DOHH2 (cell line): ENCODE data around the gene MYL12A.
A peak's percentile ranks its signal among the peaks of the same experiment; 100 is the strongest.
"Not testable (repeated sequence)": the region's sequence is repeated elsewhere in the genome, so short reads cannot be mapped to it uniquely, and the experiment has no call there.

Source experiments
- H3F3A ChIP-seq: fragments of 200-600 bp; sonication (generic), shearing (Covaris generic); 2 replicates; pipeline ENCODE4 v1.6.0; 2016; ENCODE audit warnings: antibody characterized with exemption, mild to moderate bottlenecking; ENCODE audit not compliant: control insufficient read depth, insufficient read depth
- H3K27ac ChIP-seq: fragments of 200-600 bp; sonication (generic); 2 replicates; pipeline ENCODE4 v1.5.1; 2014; ENCODE audit warnings: low read depth, mild to moderate bottlenecking, low read length, moderate library complexity
- H3K27me3 ChIP-seq: fragments of 200-600 bp; sonication (generic); 2 replicates; pipeline ENCODE4 v1.6.1; 2014; ENCODE audit warnings: mild to moderate bottlenecking, low read length, mixed read lengths; ENCODE audit not compliant: control insufficient read depth
- H3K36me3 ChIP-seq: fragments of 200-600 bp; sonication (generic); 2 replicates; pipeline ENCODE4 v1.6.1; 2014; ENCODE audit warnings: mild to moderate bottlenecking, low read length, moderate library complexity, mixed read lengths; ENCODE audit not compliant: control insufficient read depth
- H3K4me1 ChIP-seq: fragments of 200-600 bp; sonication (generic); 2 replicates; pipeline ENCODE4 v1.6.1; 2014; ENCODE audit warnings: mild to moderate bottlenecking, low read length, mixed read lengths; ENCODE audit not compliant: control insufficient read depth
- H3K4me2 ChIP-seq: fragments of 200-600 bp; sonication (generic); 2 replicates; pipeline ENCODE4 v1.6.0; 2014; ENCODE audit warnings: mild to moderate bottlenecking, low read length, moderate library complexity
- H3K4me3 ChIP-seq: fragments of 200-600 bp; sonication (generic); 2 replicates; pipeline ENCODE4 v1.5.1; 2014; ENCODE audit warnings: mild to moderate bottlenecking, low read length, mixed read lengths
- H3K79me2 ChIP-seq: fragments of 200-600 bp; sonication (generic); 2 replicates; pipeline ENCODE4 v1.6.1; 2014; ENCODE audit warnings: mild to moderate bottlenecking, low read length, mixed read lengths; ENCODE audit not compliant: control insufficient read depth
- H3K9me2 ChIP-seq: fragments of 200-600 bp; sonication (generic); replicated peaks from 2 replicates; pipeline ENCODE4 v1.6.1; 2014; ENCODE audit warnings: mild to moderate bottlenecking, low read length, mixed read lengths; ENCODE audit not compliant: control insufficient read depth
- H3K9me3 ChIP-seq: fragments of 200-600 bp; sonication (generic); 2 replicates; pipeline ENCODE4 v1.6.1; 2014; ENCODE audit warnings: antibody characterized with exemption, low read length, mixed read lengths; ENCODE audit not compliant: control insufficient read depth, insufficient read depth
- H4K20me1 ChIP-seq: fragments of 200-600 bp; sonication (generic); 2 replicates; pipeline ENCODE4 v1.6.0; 2014; ENCODE audit warnings: low read depth, mild to moderate bottlenecking, antibody characterized with exemption, low read length, moderate library complexity; ENCODE audit not compliant: control insufficient read depth, insufficient read depth
- EZH2phosphoT487 ChIP-seq: fragments of 200-600 bp; sonication (generic); IDR thresholded peaks from 2 replicates; pipeline ENCODE4 v1.6.1; 2017; ENCODE audit warnings: borderline replicate concordance, mild to moderate bottlenecking, antibody characterized with exemption, low read length, moderate library complexity, mixed read lengths
- TF ChIP-seq, protein P1 (sequence below): fragments of 200-600 bp; sonication (generic); IDR thresholded peaks from one replicate; pipeline ENCODE4 v1.5.1; 2014; ENCODE audit warnings: antibody characterized with exemption, mild to moderate bottlenecking, low read depth, low read length; ENCODE audit not compliant: poor library complexity, severe bottlenecking

MYL12A gene

DNA sequence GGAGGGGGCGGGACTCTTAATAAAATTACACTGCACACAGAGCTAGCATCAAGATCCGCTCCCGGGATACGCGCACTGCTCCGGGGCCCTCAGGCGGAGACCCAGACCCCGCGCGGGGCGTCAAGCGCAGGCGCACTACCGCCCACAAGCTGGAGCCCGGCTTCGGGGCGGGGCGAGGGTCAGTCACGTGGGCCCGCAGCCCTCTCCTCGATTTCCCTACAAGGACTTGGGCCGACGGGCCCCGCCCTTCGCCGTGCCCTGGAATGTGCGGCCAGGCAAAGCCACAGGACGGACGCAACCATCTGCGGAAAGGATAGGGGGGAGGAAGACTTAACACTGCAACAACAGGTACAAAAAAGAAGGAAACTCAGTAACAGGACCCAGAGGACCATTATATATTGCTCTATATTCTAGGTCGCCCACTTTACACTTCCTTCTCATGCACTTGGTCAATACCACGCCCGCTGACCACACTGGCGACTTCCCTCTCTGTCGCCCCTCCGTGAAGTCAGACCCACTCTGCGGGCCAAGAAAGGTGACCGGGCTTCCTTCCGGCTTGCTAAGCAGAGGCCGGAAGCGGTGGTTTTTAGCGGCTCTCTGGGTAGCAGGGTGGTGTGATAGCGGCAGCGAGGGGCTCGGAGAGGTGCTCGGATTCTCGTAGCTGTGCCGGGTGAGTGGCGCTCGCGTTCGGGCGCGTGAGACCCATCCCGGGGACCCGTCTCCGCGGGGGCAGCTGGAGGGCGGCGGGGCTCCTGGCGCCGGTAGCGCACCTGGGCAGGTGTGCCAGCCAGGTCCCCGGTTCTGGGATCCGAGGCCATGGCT, at the start of gene MYL12A:
Gene MYL12A, plus strand, starts transcription at position 562 of the 822 bp plus-strand sequence. CDS start 5,447 bp downstream, outside the sequence.
- TF ChIP-seq, protein P1, sequence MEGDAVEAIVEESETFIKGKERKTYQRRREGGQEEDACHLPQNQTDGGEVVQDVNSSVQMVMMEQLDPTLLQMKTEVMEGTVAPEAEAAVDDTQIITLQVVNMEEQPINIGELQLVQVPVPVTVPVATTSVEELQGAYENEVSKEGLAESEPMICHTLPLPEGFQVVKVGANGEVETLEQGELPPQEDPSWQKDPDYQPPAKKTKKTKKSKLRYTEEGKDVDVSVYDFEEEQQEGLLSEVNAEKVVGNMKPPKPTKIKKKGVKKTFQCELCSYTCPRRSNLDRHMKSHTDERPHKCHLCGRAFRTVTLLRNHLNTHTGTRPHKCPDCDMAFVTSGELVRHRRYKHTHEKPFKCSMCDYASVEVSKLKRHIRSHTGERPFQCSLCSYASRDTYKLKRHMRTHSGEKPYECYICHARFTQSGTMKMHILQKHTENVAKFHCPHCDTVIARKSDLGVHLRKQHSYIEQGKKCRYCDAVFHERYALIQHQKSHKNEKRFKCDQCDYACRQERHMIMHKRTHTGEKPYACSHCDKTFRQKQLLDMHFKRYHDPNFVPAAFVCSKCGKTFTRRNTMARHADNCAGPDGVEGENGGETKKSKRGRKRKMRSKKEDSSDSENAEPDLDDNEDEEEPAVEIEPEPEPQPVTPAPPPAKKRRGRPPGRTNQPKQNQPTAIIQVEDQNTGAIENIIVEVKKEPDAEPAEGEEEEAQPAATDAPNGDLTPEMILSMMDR, result no peak
- Histone ChIP-seq H3K79me2 (peaks cover 72% of the 10 kb centered on the region), H3F3A (peaks cover 12% of the 10 kb centered on the region), H3K4me2 (peak within 1 kb of the TSS; percentile 93), H3K27me3 (no peaks in the 10 kb centered on the region), H3K9me3 (no peaks in the 10 kb centered on the region), H4K20me1 (peaks cover 10% of the 10 kb centered on the region), H3K4me3 (peak within 1 kb of the TSS; percentile 96), H3K27ac (peak within 1 kb of the TSS; percentile 93), H3K36me3 (peaks cover 38% of the 10 kb centered on the region), H3K4me1 (peaks cover 52% of the 10 kb centered on the region), H3K9me2 (no peaks in the 10 kb centered on the region)

DNA sequence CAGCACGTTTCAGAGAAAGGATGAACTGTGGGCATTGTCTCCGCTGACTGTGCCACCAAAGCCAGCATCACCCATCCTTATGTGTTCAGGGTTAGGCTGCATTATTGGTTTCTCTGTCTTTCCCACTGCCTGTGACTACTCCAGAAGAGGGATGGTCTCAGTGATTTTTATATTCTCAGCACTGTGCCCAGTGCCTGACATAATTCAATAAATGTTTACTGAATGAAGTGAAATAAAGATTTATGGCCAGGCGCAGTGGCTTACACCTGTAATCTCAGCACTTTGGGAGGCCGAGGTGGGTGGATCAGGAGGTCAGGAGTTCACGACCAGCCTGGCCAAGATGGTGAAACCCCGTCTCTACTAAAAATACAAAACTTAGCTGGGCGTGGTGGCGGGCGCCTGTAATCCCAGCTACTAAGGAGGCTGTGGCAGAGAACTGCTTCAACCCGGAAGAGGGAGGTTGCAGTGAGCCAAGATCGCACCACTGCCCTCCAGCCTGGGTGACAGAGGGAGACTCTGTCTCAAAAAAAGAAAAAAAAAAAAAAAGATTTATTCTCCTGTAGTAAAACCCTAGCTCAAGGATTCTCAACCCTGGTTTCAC, 49.2 kb upstream of the MYL12A start:
- not testable (repeated sequence) for H3K36me3 ChIP-seq, H3K27ac ChIP-seq, H3K27me3 ChIP-seq, H4K20me1 ChIP-seq, H3F3A ChIP-seq, H3K9me3 ChIP-seq, H3K79me2 ChIP-seq, H3K4me2 ChIP-seq, H3K4me3 ChIP-seq, H3K9me2 ChIP-seq
- H3K4me1 ChIP-seq, result peaks cover 20% of the 10 kb centered on the region

DNA sequence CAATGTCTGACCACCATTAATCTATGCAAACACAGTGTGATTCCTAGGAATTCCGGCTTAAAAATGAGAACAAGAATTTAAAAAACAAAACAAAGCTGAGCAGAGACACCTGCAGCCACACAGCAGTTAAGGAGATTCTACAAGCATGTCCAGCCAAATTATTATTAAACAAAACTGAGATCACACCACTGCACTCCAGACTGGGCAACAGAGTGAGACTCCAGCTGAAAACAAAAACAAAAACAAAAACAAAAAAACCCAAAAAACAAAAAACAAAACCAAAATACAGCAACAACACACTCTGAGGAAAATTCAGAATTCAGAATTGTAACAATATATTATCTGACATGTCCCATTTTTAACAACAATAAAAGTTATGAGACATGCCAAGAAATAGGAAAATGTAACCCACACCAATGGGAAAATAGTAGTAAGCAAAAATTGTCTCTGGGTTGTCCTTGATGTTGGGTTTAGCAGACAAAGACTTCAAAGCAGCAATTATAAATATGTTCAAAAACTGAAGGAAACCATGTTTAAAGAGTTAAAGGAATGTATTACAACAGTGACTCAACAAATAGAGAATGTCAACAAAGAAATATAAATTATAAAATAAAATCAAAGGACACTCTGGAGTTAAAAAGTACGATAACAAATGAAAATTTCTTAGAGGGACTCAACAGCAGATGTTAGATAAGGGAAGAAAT, 47.5 kb upstream of the MYL12A start:
- Histone ChIP-seq H3K4me3 (no peak overlapping the region), H3K4me2 (no peak overlapping the region), H4K20me1 (no peaks in the 10 kb centered on the region), H3K36me3 (no peaks in the 10 kb centered on the region), H3K4me1 (peaks cover 17% of the 10 kb centered on the region), H3F3A (no peaks in the 10 kb centered on the region), H3K9me3 (peaks cover 9% of the 10 kb centered on the region; the same call in 1 of the 2 replicates), H3K27me3 (no peaks in the 10 kb centered on the region), H3K79me2 (no peaks in the 10 kb centered on the region), H3K27ac (no peak overlapping the region), H3K9me2 (no peaks in the 10 kb centered on the region)
- TF ChIP-seq, protein P1, result no peak
- no peak for TF ChIP-seq EZH2phosphoT487
